Neuronal stem cell (in vitro differentiated cells): ENCODE results near the gene MOBP.

Experiments used
- DNase-seq: peaks from one replicate; pipeline ENCODE4 v3.0.0-alpha.2; 2013; ENCODE audit warnings: low spot score
- H2AFZ ChIP-seq: one replicate; pipeline ENCODE4 v1.6.1; 2013; ENCODE audit warnings: mild to moderate bottlenecking, low read length, inconsistent platforms
- H2AK5ac ChIP-seq: 2 replicates; pipeline ENCODE4 v1.6.1; 2013; ENCODE audit warnings: low read depth, mild to moderate bottlenecking, inconsistent platforms, low read length, moderate library complexity, mixed read lengths
- H2BK120ac ChIP-seq: 2 replicates; pipeline ENCODE4 v1.6.1; 2013; ENCODE audit warnings: low read depth, mild to moderate bottlenecking, inconsistent platforms, low read length, moderate library complexity, mixed read lengths
- H2BK12ac ChIP-seq: one replicate; pipeline ENCODE4 v1.6.1; 2013; ENCODE audit warnings: low read length, inconsistent platforms
- H2BK15ac ChIP-seq: 2 replicates; pipeline ENCODE4 v1.6.1; 2013; ENCODE audit warnings: mild to moderate bottlenecking, low read length, inconsistent platforms, mixed read lengths
- H2BK5ac ChIP-seq: one replicate; pipeline ENCODE4 v1.6.1; 2013; ENCODE audit warnings: inconsistent platforms, mild to moderate bottlenecking, low read length, moderate library complexity
- H3K14ac ChIP-seq: one replicate; pipeline ENCODE4 v1.6.1; 2013; ENCODE audit warnings: low read length, inconsistent platforms
- H3K18ac ChIP-seq: 2 replicates; pipeline ENCODE4 v1.6.1; 2013; ENCODE audit warnings: low read length, inconsistent platforms
- H3K23ac ChIP-seq: 2 replicates; pipeline ENCODE4 v1.6.1; 2013; ENCODE audit warnings: low read depth, mild to moderate bottlenecking, mixed read lengths, low read length, inconsistent platforms; ENCODE audit not compliant: poor library complexity
- H3K27ac ChIP-seq: replicated peaks from 3 replicates; pipeline ENCODE4 v1.5.1; 2013; ENCODE audit warnings: low read length, inconsistent platforms
- H3K27me3 ChIP-seq, 3 experiments: 2 replicates each; pipeline ENCODE4 v1.6.1; 2013; ENCODE audit warnings: low read length in 3 of 3, mild to moderate bottlenecking in 2 of 3, inconsistent platforms in 1 of 3, low read depth in 1 of 3, mixed read lengths in 1 of 3, moderate library complexity in 1 of 3; ENCODE audit not compliant: control insufficient read depth in 3 of 3, insufficient read depth in 3 of 3
- H3K36me3 ChIP-seq, 2 donors: replicated peaks in 1 of 2; 2 replicates each; pipeline ENCODE4 v1.6.1; 2013; ENCODE audit warnings: low read length in 2 of 2; ENCODE audit not compliant: control insufficient read depth in 2 of 2, insufficient read depth in 2 of 2
- H3K4ac ChIP-seq: 2 replicates; pipeline ENCODE4 v1.6.1; 2013; ENCODE audit warnings: inconsistent platforms, mild to moderate bottlenecking, low read length, moderate library complexity
- H3K4me1 ChIP-seq, 2 donors: 1 replicate in 1 of 2; 2 replicates in 1 of 2; pipeline ENCODE4 v1.6.1; 2013; ENCODE audit warnings: low read length in 2 of 2, low read depth in 1 of 2; ENCODE audit not compliant: control insufficient read depth in 2 of 2, insufficient read depth in 1 of 2
- H3K4me2 ChIP-seq: one replicate; pipeline ENCODE4 v1.6.1; 2013; ENCODE audit warnings: mild to moderate bottlenecking, low read length, inconsistent platforms; ENCODE audit not compliant: insufficient read depth, poor library complexity, severe bottlenecking
- H3K4me3 ChIP-seq, 2 donors: 2 replicates each; pipeline ENCODE4 v1.5.1; 2013; ENCODE audit warnings: low read length in 2 of 2, mild to moderate bottlenecking in 2 of 2, inconsistent platforms in 1 of 2, moderate library complexity in 1 of 2
- H3K79me1 ChIP-seq: one replicate; pipeline ENCODE4 v1.6.1; 2013; ENCODE audit warnings: low read depth, mild to moderate bottlenecking, inconsistent platforms, low read length, moderate library complexity
- H3K9ac ChIP-seq: one replicate; pipeline ENCODE4 v1.6.1; 2013; ENCODE audit warnings: mild to moderate bottlenecking, low read depth, low read length, inconsistent platforms; ENCODE audit not compliant: poor library complexity
- H3K9me3 ChIP-seq, 2 donors: replicated peaks in 1 of 2; 2 replicates each; pipeline versions ENCODE3 to v1.6.1; 2013; ENCODE audit warnings: low read length in 2 of 2, mild to moderate bottlenecking in 2 of 2, inconsistent platforms in 1 of 2, low read depth in 1 of 2, mixed read lengths in 1 of 2, moderate library complexity in 1 of 2; ENCODE audit not compliant: control insufficient read depth in 2 of 2, insufficient read depth in 1 of 2
- H4K8ac ChIP-seq: one replicate; pipeline ENCODE4 v1.6.1; 2013; ENCODE audit warnings: low read depth, mild to moderate bottlenecking, inconsistent platforms, low read length, moderate library complexity
- H4K91ac ChIP-seq: one replicate; pipeline ENCODE4 v1.6.1; 2013; ENCODE audit warnings: low read length, low read depth, mild to moderate bottlenecking, inconsistent platforms; ENCODE audit not compliant: poor library complexity
- WGBS, 2 donors: extraction: QIAGEN DNeasy Blood & Tissue Kit; methylation state at CpG; one replicate each; pipeline ENCODE4 v1.1.7; 2013; ENCODE audit warnings: missing lambda C conversion rate in 2 of 2, mixed read lengths in 1 of 2; ENCODE audit not compliant: insufficient read length in 2 of 2, insufficient replicate concordance in 1 of 2; ENCODE audit errors: extremely low coverage in 2 of 2; 5-methylcytosine and 5-hydroxymethylcytosine counted together

MOBP gene

GRCh38 chr3:39435006-39435748, 32.3 kb upstream of the MOBP start:
- Histone ChIP-seq H3K4me2 (no peak overlapping the region), H4K91ac (no peak overlapping the region), H3K9me3 (no peaks in the 10 kb centered on the region), H3K79me1 (no peaks in the 10 kb centered on the region), H2BK15ac (no peak overlapping the region), H2AFZ (no peak overlapping the region), H3K4me1 (peaks cover 0 to 3% of the 10 kb centered on the region in 2 donors), H2AK5ac (no peak overlapping the region), H3K9ac (no peak overlapping the region), H3K23ac (no peak overlapping the region), H3K4ac (no peak overlapping the region), H3K14ac (no peak overlapping the region), H4K8ac (no peak overlapping the region), H3K18ac (no peak overlapping the region), H2BK120ac (no peak overlapping the region), H3K27ac (no peak overlapping the region), H2BK12ac (no peak overlapping the region), H3K4me3 (no peak overlapping the region), H3K27me3 (no peaks in the 10 kb centered on the region), H2BK5ac (no peak overlapping the region), H3K36me3 (no peaks in the 10 kb centered on the region)
- no CpG with 5 or more reads among the region's 1 CpG for WGBS, 2 donors
- DNase-seq = no peak

DNA sequence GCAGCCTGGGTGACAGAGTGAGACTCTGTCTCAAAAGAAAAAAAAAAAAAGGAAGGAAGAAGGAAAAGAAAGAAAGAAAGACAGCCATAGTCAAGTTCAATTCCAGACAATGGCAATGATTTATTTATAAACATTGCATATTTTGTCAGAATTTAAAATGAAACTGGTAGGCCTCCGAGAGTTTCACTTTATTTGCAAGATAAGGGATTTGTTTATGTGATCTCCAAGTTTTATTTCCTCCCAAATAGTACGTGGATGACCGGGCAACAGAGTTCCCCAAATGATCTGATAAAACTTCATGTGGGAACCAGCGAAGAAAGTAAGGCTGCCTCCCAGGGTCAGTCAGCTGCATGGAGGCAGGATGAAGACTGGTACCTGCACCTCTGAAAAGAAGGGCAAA, 28.6 kb upstream of the MOBP start:
- WGBS, 2 donors = no CpG with 5 or more reads among the region's 4 CpGs
- H3K4me1 ChIP-seq = peaks cover 0 to 3% of the 10 kb centered on the region in 2 donors

GRCh38 chr3:39440316-39440715, 27.2 kb upstream of the MOBP start:
- Histone ChIP-seq H3K4me1 (peaks cover 0 to under 1% of the 10 kb centered on the region in 2 donors), H2BK120ac (no peak overlapping the region), H2AFZ (no peak overlapping the region), H4K8ac (no peak overlapping the region), H3K14ac (no peak overlapping the region), H3K23ac (no peak overlapping the region), H2BK5ac (no peak overlapping the region), H3K4ac (no peak overlapping the region), H3K79me1 (no peaks in the 10 kb centered on the region), H2AK5ac (no peak overlapping the region), H2BK15ac (no peak overlapping the region), H3K9ac (no peak overlapping the region), H3K27ac (no peak overlapping the region), H4K91ac (no peak overlapping the region), H3K36me3 (no peaks in the 10 kb centered on the region), H2BK12ac (no peak overlapping the region), H3K4me2 (no peak overlapping the region), H3K18ac (no peak overlapping the region), H3K4me3 (no peak overlapping the region), H3K27me3 (no peaks in the 10 kb centered on the region), H3K9me3 (no peaks in the 10 kb centered on the region)
- DNase-seq = no peak
- no CpG with 5 or more reads among the region's 8 CpGs for WGBS, 2 donors

More for the DNA sequence above, 28.6 kb upstream of the MOBP start:
- Histone ChIP-seq H3K36me3 (no peaks in the 10 kb centered on the region), H3K9ac (no peak overlapping the region), H3K14ac (no peak overlapping the region), H4K8ac (no peak overlapping the region), H3K18ac (no peak overlapping the region), H3K27ac (no peak overlapping the region), H3K4me3 (no peak overlapping the region), H3K27me3 (no peaks in the 10 kb centered on the region), H4K91ac (no peak overlapping the region), H3K79me1 (no peaks in the 10 kb centered on the region), H3K4ac (no peak overlapping the region), H3K4me2 (no peak overlapping the region), H2BK12ac (no peak overlapping the region), H2BK120ac (no peak overlapping the region), H2AK5ac (no peak overlapping the region), H3K9me3 (no peaks in the 10 kb centered on the region), H2BK5ac (no peak overlapping the region), H3K23ac (no peak overlapping the region), H2AFZ (no peak overlapping the region), H2BK15ac (no peak overlapping the region)
- DNase-seq = no peak

- H3K79me1 ChIP-seq = no peaks in the 10 kb centered on the region
- no peak overlapping the region for H4K91ac ChIP-seq
- WGBS, 2 donors = no CpG with 5 or more reads among the region's 4 CpGs
- no peak overlapping the region for H3K18ac ChIP-seq
- no peak overlapping the region for H2BK120ac ChIP-seq
- H2BK15ac ChIP-seq = no peak overlapping the region
- no peak overlapping the region for H3K4ac ChIP-seq
- H3K23ac ChIP-seq = no peak overlapping the region
- no peak overlapping the region for H3K14ac ChIP-seq
- no peak overlapping the region for H3K27ac ChIP-seq
- no peak overlapping the region for H2BK12ac ChIP-seq
- H2AFZ ChIP-seq = no peak overlapping the region
- H3K9ac ChIP-seq = no peak overlapping the region
- H2BK5ac ChIP-seq = no peak overlapping the region
- H4K8ac ChIP-seq = no peak overlapping the region
- no peak for DNase-seq
- H3K9me3 ChIP-seq = no peaks in the 10 kb centered on the region
- H3K4me1 ChIP-seq = no peaks in the 10 kb centered on the region
- H3K4me3 ChIP-seq = no peak overlapping the region
- H3K27me3 ChIP-seq = no peaks in the 10 kb centered on the region
- no peaks in the 10 kb centered on the region for H3K36me3 ChIP-seq
- H2AK5ac ChIP-seq = no peak overlapping the region
- no peak overlapping the region for H3K4me2 ChIP-seq
These were observed 23.9 kb upstream of the MOBP start for GRCh38 chr3:39443530-39443929.
